Brain microvascular endothelial cell (primary cell): ENCODE results near the gene MTMR6.
A peak's percentile ranks its signal among the peaks of the same experiment; 100 is the strongest.

ENCODE experiments used
- DNase-seq: peaks from one replicate; pipeline ENCODE4 v3.0.0-alpha.2; 2020
- H3K27ac ChIP-seq: fragments of 250-450 bp; sonication (Bioruptor Pico); 2 replicates; pipeline ENCODE4 v1.5.1; 2020; ENCODE audit warnings: mild to moderate bottlenecking, moderate library complexity
- H3K27me3 ChIP-seq: fragments of 250-450 bp; sonication (Bioruptor Pico); replicated peaks from 2 replicates; pipeline ENCODE4 v1.5.1; 2020; ENCODE audit warnings: mild to moderate bottlenecking
- H3K36me3 ChIP-seq: fragments of 250-450 bp; sonication (Bioruptor Pico); replicated peaks from 2 replicates; pipeline ENCODE4 v1.5.1; 2020; ENCODE audit warnings: mild to moderate bottlenecking
- H3K4me3 ChIP-seq: 2 replicates; pipeline ENCODE4 v1.5.1; 2011; ENCODE audit warnings: low read depth, mild to moderate bottlenecking, control low read depth, low read length, moderate library complexity
- CTCF ChIP-seq: IDR thresholded peaks from 2 replicates; pipeline ENCODE4 v1.5.1; 2011; ENCODE audit warnings: low read depth, mild to moderate bottlenecking, moderate library complexity, low read length, control low read depth, inconsistent platforms; ENCODE audit errors: missing control alignments
- in situ Hi-C: cut with HindIII; loops from 2 replicates; pipeline ENCODE4 v1.10.0; 2017; ENCODE audit warnings: low sequenced_read_pairs, low pct_ligation_motif_present

The MTMR6 gene

GRCh38 chr13:25231517-25231916, 55.8 kb downstream of the MTMR6 start:
- no peak overlapping the region for H3K27ac ChIP-seq
- no peak overlapping the region for H3K4me3 ChIP-seq
- no peak for DNase-seq
- no peak for TF ChIP-seq CTCF
- in situ Hi-C loops, result no loop called here
- H3K36me3 ChIP-seq, result no peaks in the 10 kb centered on the region
- H3K27me3 ChIP-seq, result no peaks in the 10 kb centered on the region

DNA sequence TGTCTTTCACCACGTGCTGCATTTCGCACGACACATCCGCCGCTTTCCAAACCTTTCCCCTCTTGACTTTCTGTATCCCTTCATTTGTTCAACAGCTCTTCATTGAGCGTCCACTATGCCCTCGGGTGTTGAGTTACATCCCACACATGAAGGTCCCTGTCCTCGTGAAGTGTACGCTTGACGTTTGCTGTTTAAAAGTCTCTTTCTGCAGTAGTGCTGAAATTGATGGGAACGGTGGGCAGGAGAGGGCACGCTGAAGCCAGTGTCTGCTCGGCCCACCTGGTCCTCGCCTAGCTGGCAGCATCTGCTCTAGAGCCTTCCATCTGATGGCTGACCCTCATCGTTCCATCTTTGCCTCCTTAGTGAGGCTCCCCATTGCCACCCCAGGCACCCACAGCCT, 59.6 kb downstream of the MTMR6 start:
- Histone ChIP-seq H3K27me3 (no peaks in the 10 kb centered on the region), H3K36me3 (no peaks in the 10 kb centered on the region), H3K27ac (no peak overlapping the region), H3K4me3 (no peak overlapping the region)
- DNase-seq, result no peak
- TF ChIP-seq CTCF, result no peak
- in situ Hi-C loops, result no loop called here

DNA sequence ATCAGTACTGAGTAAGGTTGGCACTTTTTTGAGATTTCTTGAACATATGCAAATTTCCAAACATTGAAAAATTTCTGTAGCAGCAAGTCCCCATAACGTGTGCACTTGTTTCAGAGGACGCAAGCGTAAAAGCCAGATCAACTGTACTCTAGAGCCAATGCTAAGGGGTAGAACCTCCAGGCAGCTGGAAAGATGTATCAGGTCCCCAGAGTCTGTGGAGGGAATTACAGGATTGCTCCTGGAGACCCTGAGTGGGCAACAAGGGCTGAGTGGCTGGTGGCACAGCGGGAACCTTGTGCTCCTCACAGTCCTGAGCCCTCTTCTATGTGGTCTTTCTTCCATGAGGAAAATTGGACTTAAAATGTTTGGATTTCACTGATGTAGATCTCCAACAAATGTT, 61.3 kb downstream of the MTMR6 start:
- H3K4me3 ChIP-seq, result no peak overlapping the region
- no peaks in the 10 kb centered on the region for H3K27me3 ChIP-seq
- H3K27ac ChIP-seq, result no peak overlapping the region
- in situ Hi-C loops, result no loop called here
- H3K36me3 ChIP-seq, result no peaks in the 10 kb centered on the region
- TF ChIP-seq CTCF, result peak; percentile 16
- no peak for DNase-seq

GRCh38 chr13:25224151-25224550, 63.1 kb downstream of the MTMR6 start:
- TF ChIP-seq CTCF, result no peak
- Histone ChIP-seq H3K36me3 (no peaks in the 10 kb centered on the region), H3K27ac (no peak overlapping the region), H3K27me3 (no peaks in the 10 kb centered on the region), H3K4me3 (no peak overlapping the region)
- in situ Hi-C loops, result no loop called here
- DNase-seq, result no peak

DNA sequence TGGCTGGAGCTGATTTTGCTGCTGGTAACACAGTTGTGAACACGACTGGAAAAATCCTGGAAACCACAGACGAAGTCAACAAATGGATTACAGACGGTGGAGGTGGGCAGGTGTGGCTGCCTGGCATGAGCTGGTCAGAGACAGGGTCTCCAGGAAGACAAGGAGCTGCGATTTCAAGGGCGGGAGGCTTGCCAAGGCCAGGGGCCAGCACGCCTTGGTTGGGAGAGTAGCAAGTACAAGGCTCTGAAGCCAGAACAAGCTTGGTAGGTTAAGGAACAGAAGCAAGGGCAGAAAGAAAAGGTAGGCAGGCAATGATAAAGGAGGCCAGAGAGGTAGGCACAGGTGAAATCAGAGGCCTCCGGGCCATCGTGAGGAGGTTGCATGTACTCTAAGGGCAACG, 64.5 kb downstream of the MTMR6 start:
- in situ Hi-C loops, result no loop called here
- no peak for DNase-seq
- H3K27ac ChIP-seq, result no peak overlapping the region
- no peak overlapping the region for H3K4me3 ChIP-seq
- H3K36me3 ChIP-seq, result no peaks in the 10 kb centered on the region
- TF ChIP-seq CTCF, result no peak
- no peaks in the 10 kb centered on the region for H3K27me3 ChIP-seq

DNA sequence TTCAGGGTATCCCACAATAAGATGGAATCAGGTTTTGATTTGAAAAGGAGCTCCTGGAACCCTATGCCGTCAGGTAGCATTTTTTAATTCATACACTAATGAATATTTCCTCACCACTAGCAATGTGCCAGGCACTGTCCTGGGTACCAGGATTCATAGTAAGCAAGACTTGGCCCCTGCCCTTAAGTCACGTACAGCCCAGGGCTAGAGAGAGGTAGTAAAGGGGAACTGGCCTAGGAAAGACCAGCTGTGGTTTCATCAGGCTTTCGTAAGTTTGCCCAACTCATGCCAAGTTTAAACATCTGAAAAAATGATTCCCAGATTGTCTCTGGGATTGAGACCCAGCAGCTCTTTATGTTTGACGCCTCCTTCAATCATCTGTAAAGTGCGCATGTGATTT, 69.3 kb downstream of the MTMR6 start:
- TF ChIP-seq CTCF, result no peak
- in situ Hi-C loops, result no loop called here

More for the DNA sequence above, 69.3 kb downstream of the MTMR6 start:
- no peaks in the 10 kb centered on the region for H3K27me3 ChIP-seq
- no peaks in the 10 kb centered on the region for H3K36me3 ChIP-seq
- no peak for DNase-seq
- no peak overlapping the region for H3K27ac ChIP-seq
- H3K4me3 ChIP-seq, result no peak overlapping the region
